ENCODE data around the gene NTF3. TPM values are rescaled to one million over a fixed set of nuclear protein-coding genes. Genes with fewer than 3 reads are reported as not detected.

The NTF3 gene
- polyA plus RNA-seq, 1 donor (not counting 4 experiments of a cell fraction or from before 2014, with no cell fraction given): not detected

- Histone ChIP-seq H3K27ac (ENCODE audit: control insufficient read depth, insufficient read depth, low read length) (no peak overlapping the region), H3K9ac (ENCODE audit: control insufficient read depth, extremely low read depth, insufficient read depth, low read length) (no peak overlapping the region), H3K27me3 (ENCODE audit: control insufficient read depth, extremely low read depth, insufficient read depth, low read length) (peaks cover 1% of the 10 kb centered on the region), H3K9me1 (ENCODE audit: control insufficient read depth, extremely low read depth, insufficient read depth, low read length) (no peaks in the 10 kb centered on the region), H3K4me1 (ENCODE audit: control insufficient read depth, extremely low read depth, insufficient read depth, low read length) (no peaks in the 10 kb centered on the region), H3K36me3 (ENCODE audit: control insufficient read depth in 2 of 2, extremely low read depth in 1 of 2, insufficient read depth in 2 of 2, low read length in 2 of 2) (no peaks in the 10 kb centered on the region), H3K9me3 (ENCODE audit: control insufficient read depth, low read depth, low read length) (no peaks in the 10 kb centered on the region), H4K20me1 (ENCODE audit: control insufficient read depth, extremely low read depth, insufficient read depth, low read length) (no peaks in the 10 kb centered on the region), H2AFZ (ENCODE audit: control insufficient read depth, low read length) (no peak overlapping the region), H3K79me2 (ENCODE audit: control insufficient read depth, insufficient read depth, low read length) (no peaks in the 10 kb centered on the region), H3K4me2 (ENCODE audit: control insufficient read depth, extremely low read depth, insufficient read depth, low read depth, low read length) (no peak overlapping the region), H3K4me3 (ENCODE audit: control insufficient read depth in 2 of 3, extremely low read depth in 1 of 3, insufficient read depth in 2 of 3, low read depth in 1 of 3, low read length in 3 of 3) (no peak overlapping the region)
- FAIRE-seq (no peak), DNase-seq (ENCODE audit: low read depth, low spot score) (no peak)
- dilution Hi-C loops (cut with MboI; ENCODE audit: extremely low pct_ligation_motif_present, low sequenced_read_pairs): no loop called here
- no peak for TF ChIP-seq CTCF (optimal IDR thresholded peaks at IDR 0.05 in 1 of 3, IDR thresholded peaks at IDR 0.05 in 1 of 3, conservative IDR thresholded peaks at IDR 0.05 in 1 of 3; ENCODE audit: extremely low read depth in 1 of 3, insufficient read depth in 2 of 3, low read length in 3 of 3)
- TF ChIP-seq EZH2 (IDR thresholded peaks at IDR 0.05; ENCODE audit: low read length): no peak
Observed at GRCh38 chr12:5479761-5480160, 47.9 kb downstream of the NTF3 start.

- no peaks in the 10 kb centered on the region for H3K79me2 ChIP-seq (ENCODE audit: control insufficient read depth, insufficient read depth, low read length)
- FAIRE-seq (no peak), DNase-seq (ENCODE audit: low read depth, low spot score) (no peak)
- no peaks in the 10 kb centered on the region for H3K9me1 ChIP-seq (ENCODE audit: control insufficient read depth, extremely low read depth, insufficient read depth, low read length)
- H3K9me3 ChIP-seq (ENCODE audit: control insufficient read depth, low read depth, low read length): no peaks in the 10 kb centered on the region
- H3K27ac ChIP-seq (ENCODE audit: control insufficient read depth, insufficient read depth, low read length): no peak overlapping the region
- no peaks in the 10 kb centered on the region for H3K36me3 ChIP-seq (ENCODE audit: control insufficient read depth in 2 of 2, extremely low read depth in 1 of 2, insufficient read depth in 2 of 2, low read length in 2 of 2)
- H3K4me2 ChIP-seq (ENCODE audit: control insufficient read depth, extremely low read depth, insufficient read depth, low read depth, low read length): no peak overlapping the region
- H3K4me3 ChIP-seq (ENCODE audit: control insufficient read depth in 2 of 3, extremely low read depth in 1 of 3, insufficient read depth in 2 of 3, low read depth in 1 of 3, low read length in 3 of 3): no peak overlapping the region
- H3K4me1 ChIP-seq (ENCODE audit: control insufficient read depth, extremely low read depth, insufficient read depth, low read length): no peaks in the 10 kb centered on the region
- H3K27me3 ChIP-seq (ENCODE audit: control insufficient read depth, extremely low read depth, insufficient read depth, low read length): no peaks in the 10 kb centered on the region
- TF ChIP-seq CTCF (optimal IDR thresholded peaks at IDR 0.05 in 1 of 3, IDR thresholded peaks at IDR 0.05 in 1 of 3, conservative IDR thresholded peaks at IDR 0.05 in 1 of 3; ENCODE audit: extremely low read depth in 1 of 3, insufficient read depth in 2 of 3, low read length in 3 of 3) (no peak), EZH2 (IDR thresholded peaks at IDR 0.05; ENCODE audit: low read length) (no peak)
- no peak overlapping the region for H3K9ac ChIP-seq (ENCODE audit: control insufficient read depth, extremely low read depth, insufficient read depth, low read length)
- no peak overlapping the region for H2AFZ ChIP-seq (ENCODE audit: control insufficient read depth, low read length)
- H4K20me1 ChIP-seq (ENCODE audit: control insufficient read depth, extremely low read depth, insufficient read depth, low read length): no peaks in the 10 kb centered on the region
- dilution Hi-C loops (cut with MboI; ENCODE audit: extremely low pct_ligation_motif_present, low sequenced_read_pairs): no loop called here
Observed at GRCh38 chr12:5480218-5480937, 48.5 kb downstream of the NTF3 start.
